ENCODE results near the gene EN1.

DNA sequence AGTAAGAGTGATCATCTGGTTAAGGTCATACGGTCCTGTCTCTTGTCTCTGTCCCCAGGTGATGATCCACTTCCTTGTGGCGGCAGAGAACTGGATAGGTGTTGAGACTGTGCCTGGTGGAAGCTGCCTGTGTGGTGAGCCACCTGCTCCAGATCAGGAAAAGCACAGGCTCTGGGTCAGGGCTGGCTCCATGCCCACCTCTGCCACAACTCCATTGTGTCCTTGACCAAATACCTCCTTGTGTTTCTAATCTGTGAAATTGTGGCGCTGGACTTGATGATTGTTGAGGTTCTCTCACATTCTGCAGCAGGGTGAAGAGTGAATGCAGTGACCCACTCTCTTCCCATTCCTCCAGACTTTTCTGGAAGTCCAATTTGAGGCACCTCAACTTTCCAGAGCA lies 45.7 kb upstream of the EN1 start:
- TF ChIP-seq, protein P1, sequence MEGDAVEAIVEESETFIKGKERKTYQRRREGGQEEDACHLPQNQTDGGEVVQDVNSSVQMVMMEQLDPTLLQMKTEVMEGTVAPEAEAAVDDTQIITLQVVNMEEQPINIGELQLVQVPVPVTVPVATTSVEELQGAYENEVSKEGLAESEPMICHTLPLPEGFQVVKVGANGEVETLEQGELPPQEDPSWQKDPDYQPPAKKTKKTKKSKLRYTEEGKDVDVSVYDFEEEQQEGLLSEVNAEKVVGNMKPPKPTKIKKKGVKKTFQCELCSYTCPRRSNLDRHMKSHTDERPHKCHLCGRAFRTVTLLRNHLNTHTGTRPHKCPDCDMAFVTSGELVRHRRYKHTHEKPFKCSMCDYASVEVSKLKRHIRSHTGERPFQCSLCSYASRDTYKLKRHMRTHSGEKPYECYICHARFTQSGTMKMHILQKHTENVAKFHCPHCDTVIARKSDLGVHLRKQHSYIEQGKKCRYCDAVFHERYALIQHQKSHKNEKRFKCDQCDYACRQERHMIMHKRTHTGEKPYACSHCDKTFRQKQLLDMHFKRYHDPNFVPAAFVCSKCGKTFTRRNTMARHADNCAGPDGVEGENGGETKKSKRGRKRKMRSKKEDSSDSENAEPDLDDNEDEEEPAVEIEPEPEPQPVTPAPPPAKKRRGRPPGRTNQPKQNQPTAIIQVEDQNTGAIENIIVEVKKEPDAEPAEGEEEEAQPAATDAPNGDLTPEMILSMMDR (optimal IDR thresholded peaks at IDR 0.05 in 1 of 3, IDR thresholded peaks at IDR 0.05 in 1 of 3, conservative IDR thresholded peaks at IDR 0.05 in 1 of 3; ENCODE audit: extremely low read depth in 1 of 3, insufficient read depth in 2 of 3, low read length in 3 of 3): no peak
- no peak for TF ChIP-seq EZH2 (IDR thresholded peaks at IDR 0.05; ENCODE audit: low read length)

All from keratinocyte (primary cell).